Measurements from ENCODE around the gene SCG5.

Gene SCG5

GRCh38 chr15:32691689-32692038 is 50.2 kb downstream of the SCG5 start:
- DNase-seq (ENCODE audit: low read depth): no peak

GRCh38 chr15:32692286-32692685 is 50.8 kb downstream of the SCG5 start:
- DNase-seq (ENCODE audit: low read depth): no peak

- DNase-seq (ENCODE audit: low read depth): no peak
These were observed 52.9 kb downstream of the SCG5 start for GRCh38 chr15:32694222-32694983.

- DNase-seq (ENCODE audit: low read depth): no peak
These were observed 57.4 kb downstream of the SCG5 start for GRCh38 chr15:32698773-32699390.

GRCh38 chr15:32700501-32701150 is 59.1 kb downstream of the SCG5 start:
- no peak for DNase-seq (ENCODE audit: low read depth)

GRCh38 chr15:32701863-32702262 is 60.4 kb downstream of the SCG5 start:
- no peak for DNase-seq (ENCODE audit: low read depth)

- no peak for DNase-seq (ENCODE audit: low read depth)
These were observed 63.0 kb downstream of the SCG5 start for GRCh38 chr15:32704395-32704981.

- no peak for DNase-seq (ENCODE audit: low read depth)
These were observed 63.9 kb downstream of the SCG5 start for GRCh38 chr15:32705446-32705845.

- DNase-seq (ENCODE audit: low read depth): no peak
These were observed 65.2 kb downstream of the SCG5 start for GRCh38 chr15:32706704-32707103.

GRCh38 chr15:32707436-32707835 is 65.9 kb downstream of the SCG5 start:
- no peak for DNase-seq (ENCODE audit: low read depth)

- no peak for DNase-seq (ENCODE audit: low read depth)
These were observed 68.0 kb downstream of the SCG5 start for GRCh38 chr15:32709295-32710033.

- no peak for DNase-seq (ENCODE audit: low read depth)
These were observed 73.8 kb downstream of the SCG5 start for GRCh38 chr15:32715276-32715675.

- no peak for DNase-seq (ENCODE audit: low read depth)
These were observed 74.9 kb downstream of the SCG5 start for GRCh38 chr15:32716216-32716914.

- DNase-seq (ENCODE audit: low read depth): no peak
These were observed 75.5 kb downstream of the SCG5 start for GRCh38 chr15:32716915-32717425.

GRCh38 chr15:32717426-32718226 is 76.1 kb downstream of the SCG5 start, which contains the start of gene GREM1:
Gene GREM1, plus strand, starts transcription at chr15:32718004. Its CDS starts 12,687 bp downstream, at chr15:32730691.
- no peak for DNase-seq (ENCODE audit: low read depth)

GRCh38 chr15:32718227-32718820 is 76.8 kb downstream of the SCG5 start:
- no peak for DNase-seq (ENCODE audit: low read depth)

- DNase-seq (ENCODE audit: low read depth): no peak
These were observed 77.6 kb downstream of the SCG5 start for GRCh38 chr15:32718821-32719716.

- DNase-seq (ENCODE audit: low read depth): no peak
These were observed 80.1 kb downstream of the SCG5 start for GRCh38 chr15:32721596-32721995.

GRCh38 chr15:32722136-32722535 is 80.6 kb downstream of the SCG5 start:
- no peak for DNase-seq (ENCODE audit: low read depth)

All from stimulated activated CD8-positive, alpha-beta memory T cell treated with anti-CD3 and anti-CD28 coated beads, Interleukin-15, amount 100 ng/mL, for 24 hours (primary cell).